Right lung (tissue), 5 donors: Measurements from ENCODE around the gene OGFOD1. TPM values are rescaled to one million over a fixed set of nuclear protein-coding genes. Genes with fewer than 3 reads are reported as not detected.
A peak's percentile ranks its signal among the peaks of the same experiment; 100 is the strongest.

Experiments
- DNase-seq, 2 donors: peaks; one replicate each; pipeline ENCODE4 v3.0.0-alpha.2; 2013
- polyA plus RNA-seq, 5 donors: library from polyadenylated mRNA; unstranded; fragments of 120-200 nt; gene quantifications; one replicate each; pipeline versions ENCODE4 v1.2.1 to v1.2.3, GENCODE V29; 2013; ENCODE audit warnings: inconsistent platforms in 1 of 5, low replicate concordance in 1 of 5; ENCODE audit not compliant: insufficient read length in 5 of 5, insufficient read depth in 1 of 5

Gene OGFOD1
- polyA plus RNA-seq, 5 donors: 35.4 to 40.4 (median 37.8) TPM

DNA sequence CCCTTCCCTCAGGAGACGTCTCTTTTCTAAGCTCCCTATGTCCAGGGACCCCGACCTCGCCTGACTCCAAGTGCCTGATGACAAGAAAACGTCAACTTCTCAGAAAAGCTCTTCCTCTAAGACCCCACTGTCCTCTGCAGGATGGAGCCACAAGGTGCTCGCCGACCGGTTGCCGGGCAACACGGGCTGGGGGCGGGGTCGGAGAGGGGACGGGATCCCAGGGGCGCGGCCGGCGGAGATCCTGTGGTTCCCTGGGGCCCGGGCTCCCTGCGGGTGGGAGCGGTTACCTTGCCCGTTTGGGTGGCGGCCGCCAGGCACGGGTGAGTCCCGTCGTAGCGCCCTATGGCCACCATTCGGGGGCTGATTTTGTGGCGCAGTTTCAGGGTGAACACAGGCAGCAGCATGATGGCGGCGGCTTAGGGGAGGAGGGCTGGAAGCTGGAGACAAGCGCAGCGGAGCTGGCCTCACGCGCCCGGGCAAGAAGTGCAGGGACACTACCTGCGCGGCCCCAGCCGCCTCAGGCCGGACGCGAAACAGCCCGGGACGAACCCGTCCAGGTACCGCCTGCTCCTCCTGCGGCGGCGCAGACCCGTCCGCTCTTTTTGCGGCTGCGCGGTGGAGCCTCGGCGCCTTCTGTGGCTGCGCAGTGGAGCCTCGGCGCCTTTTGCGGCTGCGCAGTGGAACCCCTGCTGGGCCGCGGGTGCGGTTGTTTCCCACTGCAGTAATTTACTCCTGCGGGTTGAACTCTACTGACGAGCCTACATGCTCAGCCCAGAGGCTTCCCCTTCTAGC is 68.3 kb downstream of the OGFOD1 start, which contains the start of gene BBS2:
Gene BBS2, minus strand, starts transcription at position 566 of the 792 bp plus-strand sequence. Its CDS starts 162 bp downstream, at position 404.
- peak; percentile 78 to 82 for DNase-seq

GRCh38 chr16:56520251-56520577 is 68.9 kb downstream of the OGFOD1 start:
- no peak for DNase-seq

DNA sequence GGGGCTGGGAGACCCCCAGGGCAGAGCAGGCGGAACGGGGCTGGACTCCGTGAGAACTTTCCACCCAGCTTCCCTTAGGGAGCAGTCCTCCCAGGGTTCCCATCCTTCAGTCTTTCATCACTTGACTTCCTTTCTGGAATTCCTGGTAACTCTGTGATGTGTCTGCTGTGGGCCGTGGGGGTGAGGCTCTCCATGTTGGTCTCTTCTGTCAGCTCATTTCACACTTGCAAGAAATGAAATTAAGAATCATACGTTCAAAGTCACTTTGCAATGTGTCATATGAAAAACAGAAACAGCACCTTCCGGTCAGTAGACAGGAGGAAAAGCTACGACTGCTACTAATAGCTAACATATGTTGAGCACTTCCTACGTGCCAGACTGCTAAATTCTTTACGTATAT is 73.9 kb downstream of the OGFOD1 start:
- DNase-seq: no peak

Other genes starting within 250 kb of the OGFOD1 start
- gene AMFR, start 26.0 kb upstream of the OGFOD1 start, polyA plus RNA-seq: 10 to 100 TPM; 56.7 to 70.6 (median 59.3) TPM
- 100 to 1,000 TPM in 4 of 5 donors, 10 to 100 TPM in 1; 88.5 to 151 (median 131) TPM for gene NUDT21, start 222 bp upstream of the OGFOD1 start, polyA plus RNA-seq
- gene BBS2, start 68.5 kb downstream of the OGFOD1 start, polyA plus RNA-seq: 100 to 1,000 TPM in 1 of 5 donors, 10 to 100 TPM in 4; 60.1 to 108 (median 92.8) TPM
- gene MT4, start 113.5 kb downstream of the OGFOD1 start, polyA plus RNA-seq: not detected
- gene MT3, start 138.0 kb downstream of the OGFOD1 start, polyA plus RNA-seq: under 1 TPM in 1 of 5 donors, not detected in 4; 0.51 TPM
- gene MT2A, start 157.0 kb downstream of the OGFOD1 start, polyA plus RNA-seq: 10 to 100 TPM; 33.1 to 52.4 (median 36.6) TPM
- 10 to 100 TPM; 10.6 to 21.5 (median 15.0) TPM for gene MT1E, start 174.2 kb downstream of the OGFOD1 start, polyA plus RNA-seq
- gene MT1M, start 181.1 kb downstream of the OGFOD1 start, polyA plus RNA-seq: 1 to 10 TPM in 1 of 5 donors, under 1 TPM in 4; 0.70 to 1.2 (median 0.87) TPM
- under 1 TPM in 1 of 5 donors, not detected in 4; 0.58 TPM for gene MT1A, start 187.1 kb downstream of the OGFOD1 start, polyA plus RNA-seq
- gene MT1B, start 200.3 kb downstream of the OGFOD1 start, polyA plus RNA-seq: not detected
- 10 to 100 TPM in 1 of 5 donors, 1 to 10 TPM in 4; 4.7 to 11.0 (median 5.7) TPM for gene MT1F, start 206.4 kb downstream of the OGFOD1 start, polyA plus RNA-seq
- gene MT1G, start 216.5 kb downstream of the OGFOD1 start, polyA plus RNA-seq: 10 to 100 TPM in 1 of 5 donors, 1 to 10 TPM in 2, under 1 TPM in 1, not detected in 1; 0.41 to 37.0 (median 2.0) TPM
- 10 to 100 TPM in 1 of 5 donors, 1 to 10 TPM in 1, not detected in 3; 1.2 to 17.0 TPM for gene MT1H, start 218.3 kb downstream of the OGFOD1 start, polyA plus RNA-seq
- gene MT1X, start 230.9 kb downstream of the OGFOD1 start, polyA plus RNA-seq: 10 to 100 TPM; 13.6 to 17.7 (median 16.4) TPM